H9 (cell line): ENCODE measurements around the gene RGS3. TPM values are rescaled to one million over a fixed set of nuclear protein-coding genes. Genes with fewer than 3 reads are reported as not detected.

Source experiments
- DNase-seq: peaks from one replicate; pipeline ENCODE4 v3.0.0-alpha.2; 2017
- H2AFZ ChIP-seq: one replicate; pipeline ENCODE4 v1.6.1; 2013; ENCODE audit warnings: mild to moderate bottlenecking, low read length, control low read depth, moderate library complexity
- H2AK5ac ChIP-seq: 2 replicates; pipeline ENCODE4 v1.6.1; 2013; ENCODE audit warnings: low read length, control low read depth, mixed read lengths; ENCODE audit not compliant: insufficient read length
- H2BK120ac ChIP-seq: one replicate; pipeline ENCODE4 v1.6.1; 2013; ENCODE audit warnings: low read depth, mild to moderate bottlenecking, low read length, control low read depth, inconsistent platforms; ENCODE audit not compliant: poor library complexity, severe bottlenecking
- H2BK12ac ChIP-seq: 2 replicates; pipeline ENCODE4 v1.6.1; 2013; ENCODE audit warnings: low read length, control low read depth, mixed read lengths, low read depth; ENCODE audit not compliant: insufficient read length
- H2BK15ac ChIP-seq: 2 replicates; pipeline ENCODE4 v1.6.1; 2013; ENCODE audit warnings: low read depth, low read length, control low read depth
- H2BK20ac ChIP-seq: one replicate; pipeline ENCODE4 v1.6.1; 2013; ENCODE audit warnings: low read depth, mild to moderate bottlenecking, low read length, control low read depth, inconsistent platforms; ENCODE audit not compliant: poor library complexity, severe bottlenecking
- H2BK5ac ChIP-seq: 2 replicates; pipeline ENCODE4 v1.6.1; 2013; ENCODE audit warnings: low read length, control low read depth, mixed read lengths; ENCODE audit not compliant: insufficient read length
- H3K14ac ChIP-seq: 2 replicates; pipeline ENCODE4 v1.6.1; 2013; ENCODE audit warnings: low read length, control low read depth; ENCODE audit not compliant: insufficient read depth
- H3K18ac ChIP-seq: 2 replicates; pipeline ENCODE4 v1.6.1; 2013; ENCODE audit warnings: low read depth, mild to moderate bottlenecking, mixed read lengths, low read length, control low read depth; ENCODE audit not compliant: insufficient read length
- H3K23ac ChIP-seq: 2 replicates; pipeline ENCODE4 v1.6.1; 2013; ENCODE audit warnings: low read length, control low read depth, mixed read lengths, low read depth; ENCODE audit not compliant: insufficient read length
- H3K23me2 ChIP-seq: 2 replicates; pipeline ENCODE4 v1.6.1; 2013; ENCODE audit warnings: low read depth, mild to moderate bottlenecking, mixed read lengths, low read length, control low read depth; ENCODE audit not compliant: insufficient read length, poor library complexity, severe bottlenecking
- H3K27ac ChIP-seq: 2 replicates; pipeline ENCODE4 v1.5.1; 2013; ENCODE audit warnings: low read length, control low read depth, mixed read lengths, low read depth; ENCODE audit not compliant: insufficient read length
- H3K27me3 ChIP-seq: 2 replicates; pipeline ENCODE4 v1.6.1; 2013; ENCODE audit warnings: low read length, control low read depth, inconsistent platforms; ENCODE audit not compliant: insufficient read depth
- H3K4ac ChIP-seq: 2 replicates; pipeline ENCODE4 v1.6.1; 2013; ENCODE audit warnings: low read depth, mild to moderate bottlenecking, control low read depth, inconsistent platforms, low read length, moderate library complexity
- H3K4me1 ChIP-seq: 2 replicates; pipeline ENCODE4 v1.6.1; 2013; ENCODE audit warnings: low read length, control low read depth, inconsistent platforms; ENCODE audit not compliant: insufficient read depth
- H3K4me2 ChIP-seq: 2 replicates; pipeline ENCODE4 v1.6.1; 2013; ENCODE audit warnings: low read length, control low read depth, mixed read lengths; ENCODE audit not compliant: insufficient read length, insufficient read depth
- H3K56ac ChIP-seq: 2 replicates; pipeline ENCODE4 v1.6.1; 2013; ENCODE audit warnings: low read depth, mild to moderate bottlenecking, mixed read lengths, low read length, control low read depth; ENCODE audit not compliant: insufficient read length
- H3K79me1 ChIP-seq: 2 replicates; pipeline ENCODE4 v1.6.1; 2013; ENCODE audit warnings: low read depth, mild to moderate bottlenecking, moderate library complexity, low read length, control low read depth, inconsistent platforms; ENCODE audit not compliant: insufficient read depth, poor library complexity, severe bottlenecking
- H3K79me2 ChIP-seq: 2 replicates; pipeline ENCODE4 v1.6.1; 2013; ENCODE audit warnings: low read length, control low read depth, inconsistent platforms; ENCODE audit not compliant: insufficient read depth
- H3K9ac ChIP-seq: 2 replicates; pipeline ENCODE4 v1.6.1; 2013; ENCODE audit warnings: low read length, control low read depth, mixed read lengths; ENCODE audit not compliant: insufficient read length; ENCODE audit errors: extremely low read depth
- H3K9me3 ChIP-seq: one replicate; pipeline ENCODE4 v1.6.1; 2013; ENCODE audit warnings: low read depth, low read length, inconsistent platforms; ENCODE audit not compliant: control insufficient read depth
- H3T11ph ChIP-seq: one replicate; pipeline ENCODE4 v1.6.1; 2013; ENCODE audit warnings: mild to moderate bottlenecking, low read length, control low read depth, inconsistent platforms
- H4K20me1 ChIP-seq: one replicate; pipeline ENCODE4 v1.6.1; 2013; ENCODE audit not compliant: control insufficient read depth, insufficient read length, insufficient read depth
- H4K5ac ChIP-seq: 2 replicates; pipeline ENCODE4 v1.6.1; 2013; ENCODE audit warnings: low read depth, mild to moderate bottlenecking, mixed read lengths, low read length, control low read depth; ENCODE audit not compliant: insufficient read length
- H4K8ac ChIP-seq: replicated peaks from 2 replicates; pipeline ENCODE4 v1.6.1; 2013; ENCODE audit warnings: low read length, control low read depth, mixed read lengths, low read depth; ENCODE audit not compliant: insufficient read length
- H4K91ac ChIP-seq: 2 replicates; pipeline ENCODE4 v1.6.1; 2013; ENCODE audit warnings: low read depth, mild to moderate bottlenecking, moderate library complexity, mixed read lengths, low read length, control low read depth; ENCODE audit not compliant: insufficient read length
- H3K27ac Mint-ChIP-seq, 3 experiments: 2 replicates in 2 of 3; 3 replicates in 1 of 3; pipeline ENCODE4 v1.8.0; 2020 to 2021; ENCODE audit warnings: mixed read lengths in 3 of 3, mild to moderate bottlenecking in 1 of 3, moderate library complexity in 1 of 3
- H3K27me3 Mint-ChIP-seq: 2 replicates; pipeline ENCODE4 v1.8.0; 2021; ENCODE audit warnings: low read depth, mild to moderate bottlenecking, moderate library complexity, mixed read lengths
- H3K36me3 Mint-ChIP-seq, 3 experiments: 2 replicates in 2 of 3; 3 replicates in 1 of 3; pipeline ENCODE4 v1.8.0; 2020 to 2021; ENCODE audit warnings: low read depth in 3 of 3, mixed read lengths in 3 of 3; ENCODE audit not compliant: insufficient read depth in 1 of 3
- H3K4me1 Mint-ChIP-seq, 2 experiments: 2 replicates each; pipeline ENCODE4 v1.8.0; 2020; ENCODE audit warnings: mixed read lengths in 2 of 2
- H3K4me3 Mint-ChIP-seq, 2 experiments: 2 replicates in 1 of 2; 3 replicates in 1 of 2; pipeline ENCODE4 v1.8.0; 2020 to 2021; ENCODE audit warnings: mild to moderate bottlenecking in 2 of 2, mixed read lengths in 2 of 2, moderate library complexity in 1 of 2
- H3K9me3 Mint-ChIP-seq, 2 experiments: 2 replicates in 1 of 2; 3 replicates in 1 of 2; pipeline ENCODE4 v1.8.0; 2020; ENCODE audit warnings: mild to moderate bottlenecking in 2 of 2, mixed read lengths in 2 of 2, moderate library complexity in 1 of 2
- WGBS: extraction: QIAGEN DNeasy Blood & Tissue Kit; methylation state at CpG from one replicate; pipeline ENCODE4 v1.1.7; 2013; ENCODE audit warnings: missing lambda C conversion rate, low lambda C conversion rate, mixed read lengths; ENCODE audit not compliant: insufficient read length; ENCODE audit errors: extremely low coverage; 5-methylcytosine and 5-hydroxymethylcytosine counted together
- total RNA-seq: library from RNA; stranded (reverse); gene quantifications from 2 replicates; pipeline ENCODE4 v1.2.1, GENCODE V29; 2021
- TF ChIP-seq, protein P1 (sequence below): fragments of 200-600 bp; sonication (generic); conservative IDR thresholded peaks from 3 replicates; pipeline ENCODE4 v1.8.0; 2021; ENCODE audit warnings: antibody characterized with exemption, mild to moderate bottlenecking

The RGS3 gene
- total RNA-seq, 1 experiment from 2014 or later = 13.9 TPM

DNA sequence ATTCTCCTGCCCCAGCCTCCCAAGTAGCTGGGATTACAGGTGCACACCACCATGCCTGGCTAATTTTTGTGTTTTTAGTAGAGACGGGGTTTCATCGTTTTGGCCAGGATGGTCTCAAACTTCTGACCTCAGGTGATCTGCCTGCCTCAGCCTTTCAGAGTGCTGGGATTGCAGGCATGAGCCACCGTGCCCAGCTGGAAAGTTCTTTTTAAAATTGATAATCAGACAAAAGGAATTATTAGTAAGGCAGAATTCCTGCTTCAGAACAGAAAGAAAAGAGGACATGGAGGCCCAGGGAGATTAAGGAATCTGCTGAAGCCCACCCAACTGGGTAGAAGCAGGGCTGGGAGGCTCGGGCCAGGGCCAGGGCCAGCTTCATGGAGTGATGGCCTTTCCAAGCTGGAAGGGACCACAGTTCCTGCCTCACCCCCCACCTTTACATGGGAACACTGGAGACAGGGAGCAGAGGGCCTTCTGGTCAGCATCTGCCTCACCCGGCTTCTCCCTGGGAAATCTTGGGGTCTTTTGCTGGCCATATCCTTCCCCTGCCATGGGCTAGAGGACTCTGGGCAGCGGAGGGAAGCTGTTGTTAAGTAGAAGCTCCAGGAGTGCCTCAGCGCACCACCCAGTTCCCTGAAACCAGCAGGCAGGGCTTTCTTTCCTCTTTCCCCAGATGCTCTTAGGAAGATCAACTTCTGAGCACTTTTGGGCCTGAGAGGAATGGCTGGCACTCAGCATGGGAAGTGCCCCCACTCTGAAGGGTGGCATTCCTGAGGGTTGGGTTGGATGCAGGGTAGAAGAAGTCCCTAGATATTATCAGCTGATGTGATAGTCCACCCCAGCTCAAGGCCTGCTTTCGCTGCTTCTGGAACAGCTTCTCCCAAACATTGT lies 70.1 kb downstream of the RGS3 start:
- no peaks in the 10 kb centered on the region for H3K9me3 ChIP-seq
- no peak for DNase-seq
- H4K20me1 ChIP-seq = no peaks in the 10 kb centered on the region
- WGBS = no CpG with 5 or more reads among the region's 8 CpGs
- Mint-ChIP-seq H3K27ac (no peak overlapping the region; a peak in 1 of 7 replicates), H3K27me3 (no peaks in the 10 kb centered on the region; the same call in 1 of the 2 replicates), H3K9me3 (no peaks in the 10 kb centered on the region), H3K4me3 (no peak overlapping the region), H3K4me1 (peaks cover 7 to 17% of the 10 kb centered on the region in 2 experiments), H3K36me3 (no peaks in the 10 kb centered on the region; a peak in 2 of 7 replicates)
- no peak overlapping the region for H3K56ac ChIP-seq
- no peak overlapping the region for H3K9ac ChIP-seq
- no peak overlapping the region for H2BK12ac ChIP-seq
- no peak overlapping the region for H2BK120ac ChIP-seq
- no peaks in the 10 kb centered on the region for H3K23me2 ChIP-seq
- no peak overlapping the region for H2BK5ac ChIP-seq
- no peaks in the 10 kb centered on the region for H3K79me1 ChIP-seq
- peaks cover 3% of the 10 kb centered on the region; the same call in 1 of the 2 replicates for H3K4me1 ChIP-seq
- no peak overlapping the region for H2AK5ac ChIP-seq
- no peak overlapping the region for H3T11ph ChIP-seq
- H3K23ac ChIP-seq = no peak overlapping the region
- no peak overlapping the region for H3K14ac ChIP-seq
- no peak overlapping the region for H4K91ac ChIP-seq
- H3K27ac ChIP-seq = no peak overlapping the region
- H3K79me2 ChIP-seq = no peaks in the 10 kb centered on the region
- H3K18ac ChIP-seq = no peak overlapping the region
- TF ChIP-seq, protein P1, sequence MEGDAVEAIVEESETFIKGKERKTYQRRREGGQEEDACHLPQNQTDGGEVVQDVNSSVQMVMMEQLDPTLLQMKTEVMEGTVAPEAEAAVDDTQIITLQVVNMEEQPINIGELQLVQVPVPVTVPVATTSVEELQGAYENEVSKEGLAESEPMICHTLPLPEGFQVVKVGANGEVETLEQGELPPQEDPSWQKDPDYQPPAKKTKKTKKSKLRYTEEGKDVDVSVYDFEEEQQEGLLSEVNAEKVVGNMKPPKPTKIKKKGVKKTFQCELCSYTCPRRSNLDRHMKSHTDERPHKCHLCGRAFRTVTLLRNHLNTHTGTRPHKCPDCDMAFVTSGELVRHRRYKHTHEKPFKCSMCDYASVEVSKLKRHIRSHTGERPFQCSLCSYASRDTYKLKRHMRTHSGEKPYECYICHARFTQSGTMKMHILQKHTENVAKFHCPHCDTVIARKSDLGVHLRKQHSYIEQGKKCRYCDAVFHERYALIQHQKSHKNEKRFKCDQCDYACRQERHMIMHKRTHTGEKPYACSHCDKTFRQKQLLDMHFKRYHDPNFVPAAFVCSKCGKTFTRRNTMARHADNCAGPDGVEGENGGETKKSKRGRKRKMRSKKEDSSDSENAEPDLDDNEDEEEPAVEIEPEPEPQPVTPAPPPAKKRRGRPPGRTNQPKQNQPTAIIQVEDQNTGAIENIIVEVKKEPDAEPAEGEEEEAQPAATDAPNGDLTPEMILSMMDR = no peak
- H3K4ac ChIP-seq = no peak overlapping the region
- no peaks in the 10 kb centered on the region for H3K27me3 ChIP-seq
- H4K8ac ChIP-seq = no peak overlapping the region
- no peak overlapping the region for H4K5ac ChIP-seq
- no peak overlapping the region for H2AFZ ChIP-seq
- H2BK15ac ChIP-seq = no peak overlapping the region
- H3K4me2 ChIP-seq = no peak overlapping the region
- H2BK20ac ChIP-seq = no peak overlapping the region
